ENCODE data around the gene ZNF17.

- TF ChIP-seq CTCF (IDR thresholded peaks at IDR 0.05 in 8 of 11, conservative IDR thresholded peaks at IDR 0.05 in 3 of 11): no peak
- TF ChIP-seq POLR2AphosphoS5 (IDR thresholded peaks at IDR 0.05): no peak
These were observed 7.0 kb upstream of the ZNF17 start for GRCh38 chr19:57403737-57404563.

Data from spleen (tissue), 7 donors.